Stimulated activated CD4-positive, alpha-beta T cell treated with anti-CD3 and anti-CD28 coated beads, TNF-alpha, amount 100 ng/mL, for 4 hours (primary cell): ENCODE results near the gene PHLPP1.
A peak's percentile ranks its signal among the peaks of the same experiment; 100 is the strongest.

Experiments used
- DNase-seq, 3 experiments: peaks; one replicate each; pipeline ENCODE4 v3.0.0-alpha.2; 2020; ENCODE audit warnings: low read depth in 3 of 3

Gene PHLPP1

DNA sequence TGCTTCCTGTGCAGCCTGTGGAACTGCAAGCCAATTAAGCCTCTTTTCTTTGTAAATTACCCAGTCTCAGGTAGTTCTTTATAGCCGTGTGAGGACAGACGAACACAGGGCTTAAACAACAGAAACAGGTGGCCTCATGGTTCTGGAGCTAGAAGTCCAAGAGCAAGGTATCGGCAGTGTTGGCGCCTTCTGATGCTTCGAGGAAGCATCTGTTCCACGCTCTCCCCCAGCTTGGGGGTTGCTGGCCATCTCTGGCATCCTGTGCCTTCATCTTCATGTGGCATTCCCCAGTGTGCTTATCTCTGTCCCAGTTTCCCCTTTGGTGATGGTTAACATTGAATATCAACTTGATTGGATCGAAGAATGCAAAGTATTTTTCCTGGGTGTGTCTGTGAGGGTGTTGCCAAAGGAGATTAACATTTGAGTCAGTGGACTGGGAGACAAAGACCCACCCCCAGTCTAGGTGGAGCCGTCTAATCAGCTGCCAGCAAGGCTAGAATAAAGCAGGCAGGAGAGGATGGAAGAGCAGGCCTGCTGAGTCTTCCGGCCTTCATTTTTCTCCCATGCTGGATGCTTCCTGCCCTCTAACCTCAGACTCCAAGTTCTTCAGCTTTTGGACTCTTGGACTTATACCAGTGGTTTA, 287.6 kb downstream of the PHLPP1 start:
- no peak for DNase-seq

DNA sequence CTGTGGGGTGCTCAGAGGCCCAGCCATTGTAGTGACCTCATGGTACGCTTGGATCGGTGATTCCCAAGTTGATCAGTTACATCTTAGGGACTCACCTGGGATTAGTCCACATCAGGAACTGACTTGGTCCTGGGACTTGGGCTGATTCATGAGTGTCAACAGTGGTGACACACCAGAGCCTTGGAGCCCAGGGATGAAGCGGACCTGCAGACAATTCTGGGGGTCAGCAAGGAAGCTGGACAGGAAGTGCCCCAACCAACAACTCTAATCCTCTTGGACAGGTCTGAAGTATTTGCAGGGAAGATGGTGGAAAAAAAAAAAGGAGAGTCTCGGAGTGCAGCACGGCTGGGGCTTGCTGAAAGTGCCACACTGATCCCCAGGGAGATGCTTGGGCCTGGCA, 288.6 kb downstream of the PHLPP1 start:
- DNase-seq, result no peak

DNA sequence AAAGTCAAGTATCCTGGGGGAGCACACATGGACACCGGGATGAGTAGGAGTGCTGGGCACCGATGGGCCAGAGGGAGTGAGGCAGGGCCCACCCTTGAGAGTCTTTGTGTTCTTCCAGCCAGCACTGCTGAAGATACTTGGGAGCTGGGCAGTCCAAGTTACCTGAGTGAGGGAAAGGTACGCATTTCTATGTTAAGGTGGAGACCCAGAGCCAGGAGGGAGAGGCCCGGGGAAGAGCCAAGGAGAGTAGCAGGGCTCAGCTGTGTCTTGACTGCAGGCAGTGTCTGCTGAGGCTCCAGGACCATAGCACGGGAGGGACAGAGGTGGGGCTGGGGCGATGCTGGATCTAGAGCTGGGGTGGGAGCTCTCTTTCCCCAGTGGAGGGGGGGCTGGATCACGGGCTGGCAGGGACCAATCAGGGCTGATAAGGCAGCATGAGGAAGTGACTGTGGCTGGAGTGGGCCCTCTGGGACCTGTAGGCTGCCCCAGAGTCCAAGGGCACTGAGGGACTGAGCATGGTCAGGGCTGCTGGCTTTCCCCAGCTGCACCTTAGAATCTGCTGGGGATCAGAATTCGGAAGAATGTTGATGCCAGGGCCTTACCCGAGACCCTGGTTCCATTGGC, 289.2 kb downstream of the PHLPP1 start:
- no peak for DNase-seq

DNA sequence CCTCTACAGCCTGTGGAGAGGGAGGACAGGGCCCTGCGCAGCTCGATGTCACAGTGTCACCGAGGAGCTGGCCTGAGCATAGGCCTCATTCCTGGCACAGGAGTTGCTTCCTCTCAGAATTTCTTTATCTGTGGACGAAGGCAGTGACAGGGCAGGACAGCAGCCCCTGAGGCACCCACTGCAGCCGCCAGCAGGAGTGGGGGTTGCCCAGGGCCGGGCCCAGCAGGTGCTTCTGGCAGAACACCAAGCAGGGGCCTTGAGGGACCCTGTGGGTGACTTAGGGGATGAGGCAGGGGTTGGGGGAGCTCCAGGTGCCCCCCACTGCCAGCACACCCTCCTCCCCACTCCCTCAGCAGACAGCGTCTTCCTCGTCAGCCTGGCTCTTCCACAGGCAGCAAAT, 290.0 kb downstream of the PHLPP1 start:
- DNase-seq, result no peak

DNA sequence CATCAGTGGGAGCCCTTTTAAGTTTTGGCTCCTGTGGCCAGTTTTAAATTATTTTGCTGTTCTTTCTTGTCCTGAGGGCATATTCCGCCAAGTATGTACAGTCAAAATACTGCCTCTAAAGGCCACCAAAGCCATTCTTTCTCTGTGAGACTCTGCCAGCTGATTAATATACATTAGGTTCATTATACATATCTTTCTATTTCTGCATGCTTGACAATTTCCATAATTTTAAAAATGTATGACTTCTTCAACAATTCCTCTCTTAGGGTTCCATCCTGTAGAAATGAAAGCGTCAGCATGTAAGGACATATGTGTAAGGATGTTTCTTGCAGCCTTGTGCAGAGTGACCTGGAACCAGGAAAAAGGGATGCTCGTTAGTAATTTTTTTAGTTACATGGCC, 291.9 kb downstream of the PHLPP1 start:
- no peak for DNase-seq

DNA sequence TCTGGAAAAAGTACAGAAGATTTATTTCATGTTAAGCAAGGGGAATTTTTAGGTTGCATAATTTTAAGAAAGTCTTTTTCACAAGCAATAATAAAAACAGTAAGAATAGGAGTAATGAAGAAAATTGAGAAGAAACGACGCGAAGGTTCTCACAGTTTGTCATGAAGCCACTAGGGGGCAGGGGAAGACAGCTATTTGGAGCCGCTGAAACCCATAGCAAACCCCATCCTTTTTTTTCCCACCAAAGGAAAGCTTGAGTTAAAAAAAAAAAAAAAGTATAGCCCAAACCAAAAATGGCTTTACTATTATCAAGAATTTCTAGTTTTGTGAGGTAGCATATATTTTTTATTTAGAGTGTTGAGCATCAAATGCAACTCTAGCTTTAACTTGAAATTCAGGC, 300.9 kb downstream of the PHLPP1 start:
- DNase-seq, result peak in 1 of 3 experiments; percentile 15

DNA sequence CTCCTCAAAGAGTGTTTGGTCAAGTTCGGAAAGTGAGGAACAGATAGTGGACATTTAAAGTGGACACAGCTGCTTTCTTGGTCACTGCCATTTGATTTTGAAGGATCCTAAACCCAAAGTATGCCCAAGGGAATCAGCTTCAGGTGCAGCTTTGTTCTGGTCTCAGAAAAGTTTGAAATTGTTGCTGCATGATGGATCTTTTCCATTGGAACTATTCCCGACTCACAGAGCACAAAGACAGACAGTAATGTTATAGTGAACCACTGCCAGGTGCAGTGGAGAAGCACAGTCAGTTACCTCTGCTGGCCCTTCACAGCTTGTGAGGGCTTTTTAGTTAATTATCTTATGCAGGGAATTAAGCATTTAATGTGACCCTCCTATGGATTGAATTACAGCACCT, 301.7 kb downstream of the PHLPP1 start:
- DNase-seq, result no peak

DNA sequence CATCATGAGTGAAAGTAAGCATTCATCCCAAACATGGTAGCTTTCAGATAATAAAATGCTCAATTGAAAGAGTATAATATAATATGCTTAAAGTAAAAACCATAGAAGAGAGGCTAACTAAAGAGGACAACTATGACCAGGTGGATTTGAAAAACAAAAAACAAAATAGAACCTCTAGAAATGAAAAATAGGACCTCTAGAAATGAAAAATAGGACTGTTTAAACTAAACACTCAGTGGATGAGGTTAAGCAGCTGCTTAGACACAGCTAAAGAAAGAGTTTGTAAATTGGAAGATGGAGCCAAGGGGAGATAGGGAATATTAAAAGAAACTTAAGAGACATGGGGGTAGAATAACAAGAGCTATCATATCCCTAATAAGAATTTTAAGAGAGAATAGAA, 302.6 kb downstream of the PHLPP1 start:
- no peak for DNase-seq

DNA sequence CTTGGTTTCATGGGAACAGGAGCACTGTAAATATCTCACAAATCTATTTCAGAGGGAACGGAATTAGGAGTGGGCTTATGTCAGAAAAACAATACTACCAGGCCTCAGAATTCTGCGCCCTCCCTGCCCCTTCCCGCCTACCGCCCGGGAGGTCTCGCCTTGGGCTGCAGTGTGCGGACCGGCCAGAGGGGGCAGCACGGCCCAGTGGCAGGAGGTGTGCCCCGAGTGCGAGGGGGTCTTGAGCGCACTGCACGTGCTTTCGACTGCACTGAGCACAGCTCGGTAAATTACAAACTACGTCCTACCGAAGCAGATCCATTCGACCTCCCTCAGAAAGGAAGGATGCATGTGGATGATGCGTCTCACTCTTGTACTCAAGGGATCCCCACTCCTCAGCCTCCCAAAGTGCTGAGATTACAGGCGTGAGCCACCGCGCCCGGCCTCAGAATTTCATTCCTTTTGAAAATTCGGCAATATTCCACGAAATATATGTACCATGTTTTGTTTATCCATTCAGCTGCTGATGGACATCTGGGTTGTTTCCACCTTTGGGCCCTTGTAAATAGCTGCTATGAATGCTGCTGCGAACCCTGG, 307.2 kb downstream of the PHLPP1 start:
- DNase-seq, result no peak

DNA sequence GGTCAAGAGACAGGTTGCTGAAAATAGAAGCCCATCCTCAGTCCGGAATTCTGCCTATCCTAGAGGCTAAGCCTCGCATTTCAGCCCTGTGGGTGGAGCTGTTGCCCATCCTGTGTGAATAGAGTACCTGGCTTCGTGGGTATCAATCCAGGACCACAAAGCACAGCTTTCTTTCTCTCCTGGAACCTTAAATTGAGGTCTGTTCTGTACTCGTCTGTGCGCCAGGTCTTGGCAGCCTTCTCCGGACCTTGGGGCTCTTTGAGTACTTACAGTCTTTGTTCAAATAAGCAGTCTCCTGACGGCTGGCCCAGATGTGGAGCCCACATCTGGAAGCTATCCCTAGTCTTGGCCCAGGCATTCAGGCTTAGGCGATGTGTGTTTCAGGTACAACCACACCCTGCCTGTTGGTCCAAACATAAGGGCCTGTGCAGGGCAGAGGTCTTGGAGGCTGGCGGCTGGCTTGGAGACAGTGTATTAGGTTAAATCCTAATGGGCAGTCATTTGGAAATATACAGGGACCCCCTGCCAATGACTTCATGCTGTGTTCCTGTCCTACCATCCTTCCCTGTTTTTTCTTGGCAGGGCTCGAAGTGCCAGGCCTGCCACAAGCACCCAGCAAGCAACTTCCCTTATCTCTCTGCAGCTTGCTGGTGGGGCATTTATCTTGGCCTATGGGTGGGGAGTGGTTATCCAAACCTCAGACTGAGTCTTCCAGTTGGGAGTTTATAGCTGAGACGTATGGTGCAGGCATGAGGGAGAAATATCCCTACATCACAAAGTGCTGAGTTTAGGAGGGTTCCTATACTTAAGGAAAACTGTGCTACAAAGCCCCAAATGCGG, 310.1 kb downstream of the PHLPP1 start:
- DNase-seq, result no peak

DNA sequence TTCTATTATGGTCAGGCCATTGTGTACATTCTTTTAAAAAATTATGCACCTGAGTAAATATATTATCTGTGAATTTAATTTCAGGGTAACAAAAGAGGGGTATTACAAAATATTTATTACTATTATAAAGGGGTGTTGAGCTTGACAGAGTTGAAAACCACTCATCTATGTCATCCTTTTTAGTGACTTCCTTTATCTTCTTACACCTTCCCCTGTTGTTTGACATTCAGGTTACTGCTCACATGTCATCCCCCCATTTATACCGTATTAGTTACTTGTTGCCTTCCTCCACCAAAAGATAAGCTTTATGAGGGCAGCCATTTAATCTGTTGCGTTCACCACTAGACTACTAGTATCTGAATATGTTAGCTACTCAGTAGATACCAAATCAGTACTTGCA, 313.0 kb downstream of the PHLPP1 start:
- DNase-seq, result no peak
